Mucosa of descending colon (tissue), 3 donors: ENCODE results near the gene SART3. TPM values are rescaled to one million over a fixed set of nuclear protein-coding genes. Genes with fewer than 3 reads are reported as not detected.

Experiments used
- ATAC-seq: fragments of 200-7000 bp; cut with Tn5 transposase; one replicate; pipeline ENCODE4 v1.9.1; 2020; ENCODE audit warnings: mild to moderate bottlenecking, moderate library complexity
- DNase-seq, 3 donors: peaks; one replicate each; pipeline ENCODE4 v3.0.0-alpha.2; 2020
- H3K36me3 ChIP-seq: fragments of 200-600 bp; one replicate; pipeline ENCODE4 v1.8.0; 2021; ENCODE audit warnings: low read depth, mild to moderate bottlenecking
- H3K4me1 ChIP-seq: fragments of 200-600 bp; one replicate; pipeline ENCODE4 v1.8.0; 2021; ENCODE audit warnings: low read depth, mild to moderate bottlenecking
- H3K4me3 ChIP-seq: fragments of 200-600 bp; one replicate; pipeline ENCODE4 v1.8.0; 2021; ENCODE audit warnings: mild to moderate bottlenecking
- H3K9me3 ChIP-seq: fragments of 200-600 bp; one replicate; pipeline ENCODE4 v1.8.0; 2021; ENCODE audit warnings: mild to moderate bottlenecking
- CTCF ChIP-seq: fragments of 200-600 bp; IDR thresholded peaks from one replicate; pipeline ENCODE4 v1.8.0; 2022; ENCODE audit warnings: antibody characterized with exemption, mild to moderate bottlenecking
- intact Hi-C, 2 donors: fragments of 100-400 bp; cut with DNase I in 1 of 2; cut with micrococcal nuclease in 1 of 2; formaldehyde crosslinking; loops; one replicate each; pipeline versions ENCODE4 v1.11.0 to v1.11.1; 2022; cut with DNase I, micrococcal nuclease
- total RNA-seq, 3 donors: library from RNA; stranded (reverse); fragmentation: NEBNext Ultra II Directional in 2 of 3; extraction: Animal tissue kit (Norgen Biotek cat#: 25700) in 2 of 3; gene quantifications; one replicate each; pipeline versions ENCODE4 v1.2.1 to v1.2.4, GENCODE V29; 2021 to 2023
- donor health status: DM: no; HTN: no; CAD: no; lungs with moderate emphysema.
- donor health status: DM: no; HTN: no; CAD: no.
- donor health status: DM: no; HTN: yes; CAD: no.

The SART3 gene
- total RNA-seq, 3 donors from 2014 or later = 42.0 to 47.7 (median 47.6) TPM

GRCh38 chr12:108482717-108483212 lies 78.2 kb downstream of the SART3 start:
- Histone ChIP-seq H3K36me3 (no peaks in the 10 kb centered on the region), H3K4me3 (no peak overlapping the region), H3K4me1 (no peaks in the 10 kb centered on the region), H3K9me3 (peaks cover 3% of the 10 kb centered on the region)
- intact Hi-C loops = no loop called here
- no peak for TF ChIP-seq CTCF
- no peak for DNase-seq
- ATAC-seq = no peak

- H3K4me1 ChIP-seq = no peaks in the 10 kb centered on the region
- no peak for ATAC-seq
- no peak for TF ChIP-seq CTCF
- no peak overlapping the region for H3K4me3 ChIP-seq
- intact Hi-C loops = no loop called here
- DNase-seq = no peak
- no peaks in the 10 kb centered on the region for H3K36me3 ChIP-seq
- H3K9me3 ChIP-seq = no peaks in the 10 kb centered on the region
These were observed 81.5 kb downstream of the SART3 start for GRCh38 chr12:108479364-108480070.

- TF ChIP-seq CTCF = no peak
- H3K4me1 ChIP-seq = no peaks in the 10 kb centered on the region
- no peak overlapping the region for H3K4me3 ChIP-seq
- no peaks in the 10 kb centered on the region for H3K9me3 ChIP-seq
- ATAC-seq = peak; percentile 21
- no peak for DNase-seq
- H3K36me3 ChIP-seq = no peaks in the 10 kb centered on the region
- intact Hi-C loops = no loop called here
These were observed 82.3 kb downstream of the SART3 start for GRCh38 chr12:108478611-108479206.

GRCh38 chr12:108477881-108478259 lies 83.1 kb downstream of the SART3 start:
- intact Hi-C loops = no loop called here
- no peak overlapping the region for H3K4me3 ChIP-seq
- ATAC-seq (no peak), DNase-seq (no peak)
- H3K36me3 ChIP-seq = no peaks in the 10 kb centered on the region
- no peaks in the 10 kb centered on the region for H3K9me3 ChIP-seq
- no peak for TF ChIP-seq CTCF
- no peaks in the 10 kb centered on the region for H3K4me1 ChIP-seq

GRCh38 chr12:108477055-108477880 lies 83.7 kb downstream of the SART3 start:
- DNase-seq = no peak
- Histone ChIP-seq H3K9me3 (no peaks in the 10 kb centered on the region), H3K4me1 (no peaks in the 10 kb centered on the region), H3K4me3 (no peak overlapping the region), H3K36me3 (no peaks in the 10 kb centered on the region)
- intact Hi-C loops = no loop called here
- ATAC-seq = no peak
- no peak for TF ChIP-seq CTCF
